HepG2 (cell line): ENCODE results near the gene C1QTNF5.

Experiments used
- CHCHD3 ChIP-seq: sonication (generic); formaldehyde crosslinking; IDR thresholded peaks from 2 replicates; pipeline ENCODE4 v1.8.0; 2022; ENCODE audit warnings: mild to moderate bottlenecking, missing genetic modification reagents, moderate library complexity
- HNRNPL ChIP-seq: fragments of 200-400 bp; formaldehyde crosslinking; IDR thresholded peaks from 2 replicates; pipeline ENCODE4 v1.6.1; 2017; ENCODE audit warnings: mild to moderate bottlenecking, low read depth, low read length
- RAD21 ChIP-seq: fragments of 450-650 bp; formaldehyde crosslinking; IDR thresholded peaks from 2 replicates; pipeline ENCODE4 v1.5.0; 2020; ENCODE audit warnings: mild to moderate bottlenecking
- RNF2 ChIP-seq: fragments of 450-650 bp; conservative IDR thresholded peaks from 2 replicates; pipeline ENCODE4 v1.6.1; 2016; ENCODE audit warnings: low read depth
- SP1 ChIP-seq, 2 experiments: fragments of 450-650 bp in 1 of 2; sonication (generic) in 1 of 2; formaldehyde crosslinking in 1 of 2; IDR thresholded peaks; 2 replicates each; pipeline versions ENCODE4 v1.4.0 to v1.6.1; 2016 to 2020; ENCODE audit warnings: missing genetic modification reagents in 1 of 2
- SRSF1 ChIP-seq: fragments of 200-400 bp; formaldehyde crosslinking; optimal IDR thresholded peaks from 2 replicates; pipeline ENCODE3; 2017; ENCODE audit warnings: mild to moderate bottlenecking, low read depth, low read length, moderate library complexity
- TEAD2 ChIP-seq: sonication (generic); formaldehyde crosslinking; IDR thresholded peaks from 2 replicates; pipeline ENCODE4 v1.9.0; 2021; ENCODE audit warnings: missing genetic modification reagents
- ZBTB7A ChIP-seq: sonication (generic); formaldehyde crosslinking; IDR thresholded peaks from 2 replicates; pipeline ENCODE4 v1.8.0; 2022; ENCODE audit warnings: mild to moderate bottlenecking, missing genetic modification reagents
- ZNF530 ChIP-seq: sonication (generic); formaldehyde crosslinking; IDR thresholded peaks from 2 replicates; pipeline ENCODE4 v1.5.0; 2020; ENCODE audit warnings: low read depth, mild to moderate bottlenecking, missing genetic modification reagents
- ZZZ3 ChIP-seq: sonication (generic); formaldehyde crosslinking; IDR thresholded peaks from 2 replicates; pipeline ENCODE4 v1.4.0; 2020; ENCODE audit warnings: missing genetic modification reagents, mild to moderate bottlenecking, borderline replicate concordance
- TF ChIP-seq, protein P1 (sequence below), 2 experiments: sonication (generic) in 1 of 2; formaldehyde crosslinking in 1 of 2; IDR thresholded peaks; 2 replicates each; pipeline versions ENCODE4 v1.4.0 to v1.6.1; 2018 to 2020; ENCODE audit warnings: missing genetic modification reagents in 2 of 2, borderline replicate concordance in 1 of 2, low read depth in 1 of 2, mild to moderate bottlenecking in 1 of 2, missing biosample characterization in 1 of 2
- TF ChIP-seq, protein P2 (sequence below): sonication (generic); formaldehyde crosslinking; IDR thresholded peaks from 2 replicates; pipeline ENCODE4 v1.4.0; 2020; ENCODE audit warnings: missing genetic modification reagents
- TF ChIP-seq, protein P3 (sequence below): sonication (generic); formaldehyde crosslinking; IDR thresholded peaks from 2 replicates; pipeline ENCODE4 v1.4.0; 2020; ENCODE audit warnings: mild to moderate bottlenecking, missing genetic modification reagents

DNA sequence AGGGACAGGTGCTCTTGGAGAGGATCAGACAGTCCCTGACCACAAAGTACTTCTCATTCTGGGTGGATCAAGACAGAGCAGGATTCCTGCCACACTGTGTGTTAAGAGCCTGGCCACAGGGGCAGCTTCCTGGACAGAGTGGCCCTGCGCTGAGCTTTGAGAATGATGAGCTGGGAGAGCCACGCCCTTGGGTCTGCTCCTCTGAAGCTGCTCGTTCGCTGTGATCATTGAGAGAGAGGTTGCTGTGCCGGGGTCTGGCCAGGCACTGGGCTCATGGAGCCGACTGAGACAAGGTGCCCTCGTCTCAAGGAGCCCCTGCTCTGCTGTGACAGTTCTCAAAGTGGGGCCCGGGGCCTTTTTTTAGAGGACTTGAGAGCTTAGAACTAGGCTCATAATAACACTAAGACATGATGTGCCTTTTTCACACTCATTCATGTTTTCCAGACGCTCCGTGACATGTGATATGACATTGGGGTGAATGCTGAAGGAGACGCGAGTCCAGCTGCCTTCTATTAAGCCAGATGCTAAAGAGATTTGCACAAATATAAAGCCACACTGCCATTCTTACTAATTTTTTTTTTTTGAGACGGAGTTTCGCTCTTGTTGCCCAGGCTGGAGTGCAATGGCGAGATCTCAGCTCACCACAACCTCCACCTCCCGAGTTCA, 7.4 kb upstream of the C1QTNF5 start:
- TF ChIP-seq, protein P1, sequence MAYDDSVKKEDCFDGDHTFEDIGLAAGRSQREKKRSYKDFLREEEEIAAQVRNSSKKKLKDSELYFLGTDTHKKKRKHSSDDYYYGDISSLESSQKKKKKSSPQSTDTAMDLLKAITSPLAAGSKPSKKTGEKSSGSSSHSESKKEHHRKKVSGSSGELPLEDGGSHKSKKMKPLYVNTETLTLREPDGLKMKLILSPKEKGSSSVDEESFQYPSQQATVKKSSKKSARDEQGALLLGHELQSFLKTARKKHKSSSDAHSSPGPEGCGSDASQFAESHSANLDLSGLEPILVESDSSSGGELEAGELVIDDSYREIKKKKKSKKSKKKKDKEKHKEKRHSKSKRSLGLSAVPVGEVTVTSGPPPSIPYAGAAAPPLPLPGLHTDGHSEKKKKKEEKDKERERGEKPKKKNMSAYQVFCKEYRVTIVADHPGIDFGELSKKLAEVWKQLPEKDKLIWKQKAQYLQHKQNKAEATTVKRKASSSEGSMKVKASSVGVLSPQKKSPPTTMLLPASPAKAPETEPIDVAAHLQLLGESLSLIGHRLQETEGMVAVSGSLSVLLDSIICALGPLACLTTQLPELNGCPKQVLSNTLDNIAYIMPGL (CRISPR knock-in tag; IDR thresholded peaks at IDR 0.05; ENCODE audit: borderline replicate concordance in 1 of 2, low read depth in 1 of 2) = no peak
- TF ChIP-seq HNRNPL (no peak), TEAD2 (no peak), RAD21 (CRISPR knock-in tag) (no peak), ZZZ3 (CRISPR knock-in tag) (no peak), ZNF530 (no peak), ZBTB7A (no peak), SP1 (IDR thresholded peaks at IDR 0.05) (no peak), SP1 (CRISPR knock-in tag; IDR thresholded peaks at IDR 0.05) (no peak), CHCHD3 (CRISPR knock-in tag) (no peak), SRSF1 (no peak), RNF2 (no peak)
- TF ChIP-seq, protein P2, sequence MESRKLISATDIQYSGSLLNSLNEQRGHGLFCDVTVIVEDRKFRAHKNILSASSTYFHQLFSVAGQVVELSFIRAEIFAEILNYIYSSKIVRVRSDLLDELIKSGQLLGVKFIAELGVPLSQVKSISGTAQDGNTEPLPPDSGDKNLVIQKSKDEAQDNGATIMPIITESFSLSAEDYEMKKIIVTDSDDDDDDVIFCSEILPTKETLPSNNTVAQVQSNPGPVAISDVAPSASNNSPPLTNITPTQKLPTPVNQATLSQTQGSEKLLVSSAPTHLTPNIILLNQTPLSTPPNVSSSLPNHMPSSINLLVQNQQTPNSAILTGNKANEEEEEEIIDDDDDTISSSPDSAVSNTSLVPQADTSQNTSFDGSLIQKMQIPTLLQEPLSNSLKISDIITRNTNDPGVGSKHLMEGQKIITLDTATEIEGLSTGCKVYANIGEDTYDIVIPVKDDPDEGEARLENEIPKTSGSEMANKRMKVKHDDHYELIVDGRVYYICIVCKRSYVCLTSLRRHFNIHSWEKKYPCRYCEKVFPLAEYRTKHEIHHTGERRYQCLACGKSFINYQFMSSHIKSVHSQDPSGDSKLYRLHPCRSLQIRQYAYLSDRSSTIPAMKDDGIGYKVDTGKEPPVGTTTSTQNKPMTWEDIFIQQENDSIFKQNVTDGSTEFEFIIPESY (CRISPR knock-in tag) = no peak
- TF ChIP-seq, protein P3, sequence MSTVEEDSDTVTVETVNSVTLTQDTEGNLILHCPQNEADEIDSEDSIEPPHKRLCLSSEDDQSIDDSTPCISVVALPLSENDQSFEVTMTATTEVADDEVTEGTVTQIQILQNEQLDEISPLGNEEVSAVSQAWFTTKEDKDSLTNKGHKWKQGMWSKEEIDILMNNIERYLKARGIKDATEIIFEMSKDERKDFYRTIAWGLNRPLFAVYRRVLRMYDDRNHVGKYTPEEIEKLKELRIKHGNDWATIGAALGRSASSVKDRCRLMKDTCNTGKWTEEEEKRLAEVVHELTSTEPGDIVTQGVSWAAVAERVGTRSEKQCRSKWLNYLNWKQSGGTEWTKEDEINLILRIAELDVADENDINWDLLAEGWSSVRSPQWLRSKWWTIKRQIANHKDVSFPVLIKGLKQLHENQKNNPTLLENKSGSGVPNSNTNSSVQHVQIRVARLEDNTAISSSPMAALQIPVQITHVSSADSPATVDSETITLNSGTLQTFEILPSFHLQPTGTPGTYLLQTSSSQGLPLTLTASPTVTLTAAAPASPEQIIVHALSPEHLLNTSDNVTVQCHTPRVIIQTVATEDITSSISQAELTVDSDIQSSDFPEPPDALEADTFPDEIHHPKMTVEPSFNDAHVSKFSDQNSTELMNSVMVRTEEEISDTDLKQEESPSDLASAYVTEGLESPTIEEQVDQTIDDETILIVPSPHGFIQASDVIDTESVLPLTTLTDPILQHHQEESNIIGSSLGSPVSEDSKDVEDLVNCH (CRISPR knock-in tag) = no peak
